ENCODE results near the gene NCOR2.

Gene NCOR2

DNA sequence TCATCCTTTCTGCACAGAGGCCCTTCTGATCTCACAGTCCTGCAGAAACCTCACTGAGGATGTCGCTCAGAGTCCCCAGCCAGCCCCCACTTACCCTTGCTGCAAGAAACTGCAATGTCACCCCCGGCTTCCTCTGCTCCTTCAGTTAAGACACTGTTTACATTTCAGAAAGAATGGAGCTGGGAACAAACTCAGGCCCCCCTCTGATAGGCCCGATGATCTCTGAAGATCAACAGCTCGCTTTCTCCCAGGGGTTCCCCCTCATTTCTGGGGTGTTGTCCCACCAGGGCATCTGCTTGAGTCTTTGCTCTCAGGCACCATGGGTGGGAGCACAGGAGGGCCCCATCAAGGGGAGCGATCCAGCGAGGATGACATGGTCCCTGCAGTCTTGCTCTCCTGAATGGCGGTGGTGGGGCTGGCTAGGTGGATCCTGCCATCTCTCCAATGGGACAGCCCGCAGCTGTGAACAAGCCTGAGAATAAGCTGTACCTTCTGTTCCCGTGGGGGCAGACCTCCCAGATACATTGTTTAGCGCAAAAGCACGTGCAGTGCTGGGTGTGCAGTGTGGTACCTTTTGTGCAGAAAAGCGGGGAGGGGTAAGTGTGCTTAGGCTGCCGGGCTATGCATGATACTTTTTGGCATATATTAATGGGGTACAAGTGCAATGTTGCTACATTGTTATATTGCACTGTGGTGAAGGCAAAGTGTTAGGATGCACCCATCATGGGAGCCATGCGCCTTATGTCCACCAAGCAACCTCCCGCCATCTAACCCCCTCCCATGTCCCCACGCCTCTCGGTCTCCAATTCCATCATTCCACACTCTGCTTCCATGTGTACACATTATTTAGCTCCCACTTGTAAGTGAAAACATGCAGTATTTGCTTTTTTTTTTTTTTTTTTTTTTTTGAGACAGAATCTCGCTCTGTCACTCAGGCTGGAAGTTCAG lies 6.7 kb upstream of the NCOR2 start:
- DNase-seq = no peak

DNA sequence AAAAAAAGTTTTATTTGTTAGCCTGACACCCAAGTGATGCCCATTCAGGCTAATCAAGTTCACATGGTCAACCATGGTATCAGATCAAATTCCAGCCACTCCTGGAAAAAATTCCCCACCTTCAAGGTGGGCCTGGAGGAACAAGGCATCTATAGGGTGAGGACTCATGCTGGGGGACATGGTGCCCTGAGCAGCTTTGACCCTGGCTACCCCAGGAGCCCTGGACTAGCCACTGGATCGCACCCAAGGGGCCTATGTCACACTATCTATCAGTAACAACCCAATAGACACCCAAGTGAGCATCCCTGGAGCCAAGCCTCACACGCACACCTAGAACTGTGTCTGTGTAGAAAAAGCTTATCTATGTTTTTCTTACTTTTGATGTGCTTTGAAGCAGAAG lies 4.1 kb upstream of the NCOR2 start:
- no peak for DNase-seq

DNA sequence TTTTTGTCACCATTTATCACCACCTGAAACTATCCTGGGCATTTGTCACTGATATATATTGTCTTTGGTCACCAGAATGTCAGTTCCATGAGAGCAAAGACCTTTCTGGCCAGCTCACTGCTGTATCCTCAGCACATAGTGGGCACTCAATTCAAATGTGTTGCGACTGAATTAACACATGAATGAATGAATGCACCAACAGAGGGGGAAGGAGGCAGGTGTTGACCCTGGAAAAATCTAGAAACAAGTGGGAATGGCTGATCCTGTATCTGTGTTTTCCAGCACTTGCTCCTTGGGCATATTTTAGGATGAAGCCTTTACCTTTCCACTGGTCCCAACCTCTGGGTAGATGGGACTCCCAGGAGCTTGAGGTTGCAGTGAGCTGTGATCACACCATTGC lies 3.4 kb upstream of the NCOR2 start:
- DNase-seq = no peak

DNA sequence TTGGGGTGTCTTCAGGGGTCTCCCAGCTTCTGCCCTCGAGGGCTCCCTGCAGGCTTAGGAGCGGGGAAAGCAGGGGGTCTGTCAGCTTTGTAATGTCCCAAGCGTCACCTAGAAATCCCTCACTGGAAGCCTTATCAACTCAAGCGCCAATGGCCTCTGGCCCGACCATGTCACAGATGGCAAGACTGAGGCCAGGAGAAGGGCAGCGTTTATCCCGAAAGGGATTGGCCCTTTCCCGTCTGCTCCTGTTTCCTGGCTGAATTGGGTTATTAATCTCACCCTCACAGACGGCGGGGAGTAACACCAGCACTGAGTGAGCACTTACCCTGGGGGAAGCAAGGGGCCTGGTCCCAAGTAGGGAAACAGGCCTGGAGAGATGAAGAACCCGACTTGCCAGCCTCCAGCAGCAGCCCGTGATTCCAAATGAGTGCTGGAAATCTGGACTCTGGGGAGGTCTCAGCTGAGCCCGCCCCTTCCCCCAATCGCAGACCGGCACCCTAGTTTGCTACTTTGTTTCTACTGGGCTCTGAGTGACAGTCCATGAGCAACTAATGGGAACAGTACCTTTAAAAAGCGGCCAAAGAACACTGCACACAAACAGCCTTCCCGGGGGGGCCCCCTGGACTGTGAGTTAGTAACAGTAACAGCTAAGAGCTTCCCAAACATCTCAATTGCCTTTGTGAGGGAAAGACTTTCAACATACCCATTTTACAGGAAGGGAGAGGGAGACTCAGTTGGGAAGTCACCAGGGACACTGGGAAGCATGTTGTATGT lies 2.1 kb upstream of the NCOR2 start:
- DNase-seq = no peak

DNA sequence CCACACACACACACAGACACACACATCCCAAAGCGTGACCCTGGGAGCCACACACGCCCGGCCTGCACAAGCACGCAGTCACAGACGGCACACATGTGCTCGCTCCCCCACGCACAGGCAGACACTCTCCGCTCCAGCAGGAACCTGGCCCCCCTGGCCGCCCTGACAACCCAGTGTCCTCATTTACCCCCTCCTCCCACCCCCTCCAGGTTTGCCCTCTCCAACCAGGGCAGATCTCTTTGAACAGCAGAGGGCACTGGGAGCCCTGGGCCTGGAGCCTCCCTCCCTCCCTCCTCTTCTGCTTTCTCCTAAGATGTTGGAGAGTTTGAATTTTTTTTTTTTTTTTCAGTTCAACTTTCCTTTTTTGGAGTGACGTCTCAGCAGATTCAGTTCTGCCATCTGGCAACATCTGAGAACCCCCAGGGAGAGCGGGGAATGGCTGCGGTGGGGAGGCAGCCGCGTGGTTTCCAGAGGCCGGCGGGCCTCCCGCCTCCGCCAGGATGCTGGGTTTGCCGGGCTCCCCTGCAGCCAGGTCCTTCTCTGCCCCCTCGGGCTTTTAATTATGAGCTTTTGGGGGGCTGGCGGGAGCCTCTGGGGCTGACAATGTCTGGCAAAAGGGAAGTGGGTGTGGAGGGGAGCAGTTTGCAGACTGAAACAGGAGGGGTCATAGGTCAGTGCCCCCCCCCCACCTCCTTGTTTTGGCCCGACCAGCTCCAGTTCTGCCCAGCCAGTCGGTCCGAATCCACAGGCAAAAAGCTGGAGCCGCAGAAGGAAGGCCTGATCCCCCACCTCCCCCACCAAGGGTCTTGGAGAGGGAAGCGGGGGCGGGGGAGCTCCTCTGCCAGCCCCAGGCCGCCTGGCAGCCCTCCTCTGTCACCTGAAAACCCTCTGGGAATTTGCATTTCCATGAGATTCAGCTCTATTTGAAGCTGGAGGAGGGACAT lies 1.3 kb upstream of the NCOR2 start:
- DNase-seq = no peak

DNA sequence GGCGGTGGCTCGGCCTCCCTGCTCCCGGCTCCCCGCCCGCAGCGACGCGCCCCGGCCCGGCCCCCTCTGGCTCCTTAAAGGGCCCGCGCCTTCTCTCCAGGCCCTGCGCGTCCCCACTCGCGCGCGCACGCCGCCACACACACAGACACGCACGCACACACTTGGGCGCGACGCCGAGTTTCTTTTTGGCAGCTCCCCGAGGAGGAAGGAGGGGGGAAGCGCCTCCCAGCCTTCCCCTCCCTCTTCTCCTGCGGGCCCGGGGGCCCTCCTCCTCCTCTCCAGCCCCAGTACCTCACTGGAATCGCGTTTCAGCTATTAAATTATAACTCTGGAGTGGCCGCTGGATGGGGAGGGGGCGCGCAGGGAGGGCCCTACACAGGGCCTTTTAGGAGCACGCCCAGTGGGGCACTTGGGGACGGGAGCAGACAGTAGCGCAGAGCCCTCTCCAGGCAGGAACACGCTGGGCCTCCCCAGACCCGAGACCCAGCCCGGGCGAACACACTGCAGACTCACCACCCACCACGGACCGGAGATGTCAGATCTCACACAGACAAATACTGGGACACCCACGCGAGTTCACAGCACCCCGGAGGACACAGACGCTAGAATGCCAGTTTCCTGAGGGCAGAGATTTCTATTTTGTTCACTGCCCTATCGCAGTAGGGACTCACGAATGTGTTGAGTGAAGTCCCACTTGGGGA lies 411 bp upstream of the NCOR2 start:
- DNase-seq = peak; percentile 80

DNA sequence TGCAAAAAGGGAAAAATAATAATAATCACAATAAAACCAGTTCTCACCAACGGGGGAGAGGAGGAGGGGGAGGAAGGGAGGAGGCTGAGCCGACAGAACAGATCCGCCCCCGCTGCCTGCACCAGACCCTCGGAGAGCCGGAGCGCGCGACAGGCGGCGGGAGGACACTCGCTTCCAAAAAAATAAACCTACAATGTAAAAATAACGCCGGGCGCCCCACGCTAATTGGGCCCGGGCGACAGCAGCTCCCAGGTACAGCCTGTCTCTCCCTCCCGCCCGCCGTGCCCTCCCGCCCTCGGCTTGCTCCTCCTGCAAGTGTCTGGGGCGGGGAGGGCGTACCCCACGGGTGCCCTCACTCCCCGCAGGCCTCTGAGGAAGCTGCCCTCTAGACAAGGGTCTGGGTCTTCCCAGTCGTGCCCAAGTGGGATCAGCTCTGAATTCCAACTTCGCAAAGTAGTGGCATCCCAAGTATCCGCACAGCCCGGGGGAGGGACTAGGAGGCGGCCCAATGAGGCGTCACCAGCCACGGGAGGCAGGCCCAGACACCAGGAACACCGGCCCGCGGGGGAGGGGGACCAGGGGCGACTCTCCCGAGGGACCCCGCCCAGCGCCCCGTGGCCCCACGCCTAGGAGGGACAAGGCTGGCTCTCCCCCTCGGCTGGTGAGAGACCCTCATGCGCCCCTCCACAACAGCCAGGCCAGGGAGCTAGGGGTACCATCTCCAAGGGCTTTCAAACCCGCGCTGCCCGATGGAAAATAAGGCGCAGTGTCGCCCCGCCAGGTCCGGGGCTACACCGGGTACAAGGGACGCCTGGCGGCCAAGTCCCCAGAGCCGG lies 1.0 kb downstream of the NCOR2 start:
- DNase-seq = peak; percentile 15

DNA sequence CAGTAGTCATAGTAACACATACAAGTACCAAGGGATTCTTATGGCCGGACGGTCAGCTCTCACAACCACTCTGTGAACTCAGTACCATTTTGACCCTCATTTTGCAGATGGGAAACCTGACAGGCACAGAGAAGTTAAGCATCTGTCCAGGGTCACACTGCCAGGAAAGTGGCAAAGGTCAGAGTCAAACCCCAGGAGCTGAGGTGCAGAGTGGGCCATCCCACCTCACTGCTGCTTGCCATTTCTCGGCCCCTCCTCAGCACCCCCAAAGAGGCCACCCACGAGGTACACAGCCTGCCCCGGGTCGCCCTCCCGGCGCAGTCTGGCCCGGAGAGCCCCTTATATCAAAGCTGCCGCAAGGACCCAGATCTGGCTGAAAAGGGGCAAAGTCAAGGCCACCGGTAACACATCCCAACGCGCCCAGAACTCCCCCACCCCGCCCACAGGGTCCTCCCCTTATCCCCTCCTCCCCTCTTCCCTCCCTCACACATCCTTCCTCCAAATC lies 1.7 kb downstream of the NCOR2 start:
- DNase-seq = no peak

DNA sequence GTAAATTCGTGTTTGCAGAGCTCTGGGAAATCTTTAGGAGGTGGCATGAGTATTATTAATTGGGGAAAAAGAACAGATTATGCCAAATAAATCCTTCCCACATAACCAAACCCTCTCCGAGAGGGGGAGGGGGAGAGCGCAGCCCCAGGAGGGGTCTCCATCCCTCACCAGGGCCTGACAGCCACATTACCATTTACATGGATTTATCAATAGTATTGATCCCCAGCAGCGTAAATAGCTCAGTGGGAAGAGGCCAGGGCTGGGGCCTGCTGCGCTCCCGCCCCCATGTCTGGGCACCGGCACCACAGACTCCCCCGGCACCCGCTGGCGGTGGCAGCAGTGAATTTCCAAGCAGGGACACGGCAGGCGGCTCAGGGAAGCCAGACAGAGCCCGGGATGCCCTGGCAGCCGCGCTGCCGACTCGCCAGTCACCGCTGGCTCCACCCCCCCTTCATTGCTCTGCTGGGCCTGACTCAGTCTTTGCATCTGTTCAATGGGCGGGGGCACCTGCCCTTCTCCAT lies 2.4 kb downstream of the NCOR2 start:
- no peak for DNase-seq

DNA sequence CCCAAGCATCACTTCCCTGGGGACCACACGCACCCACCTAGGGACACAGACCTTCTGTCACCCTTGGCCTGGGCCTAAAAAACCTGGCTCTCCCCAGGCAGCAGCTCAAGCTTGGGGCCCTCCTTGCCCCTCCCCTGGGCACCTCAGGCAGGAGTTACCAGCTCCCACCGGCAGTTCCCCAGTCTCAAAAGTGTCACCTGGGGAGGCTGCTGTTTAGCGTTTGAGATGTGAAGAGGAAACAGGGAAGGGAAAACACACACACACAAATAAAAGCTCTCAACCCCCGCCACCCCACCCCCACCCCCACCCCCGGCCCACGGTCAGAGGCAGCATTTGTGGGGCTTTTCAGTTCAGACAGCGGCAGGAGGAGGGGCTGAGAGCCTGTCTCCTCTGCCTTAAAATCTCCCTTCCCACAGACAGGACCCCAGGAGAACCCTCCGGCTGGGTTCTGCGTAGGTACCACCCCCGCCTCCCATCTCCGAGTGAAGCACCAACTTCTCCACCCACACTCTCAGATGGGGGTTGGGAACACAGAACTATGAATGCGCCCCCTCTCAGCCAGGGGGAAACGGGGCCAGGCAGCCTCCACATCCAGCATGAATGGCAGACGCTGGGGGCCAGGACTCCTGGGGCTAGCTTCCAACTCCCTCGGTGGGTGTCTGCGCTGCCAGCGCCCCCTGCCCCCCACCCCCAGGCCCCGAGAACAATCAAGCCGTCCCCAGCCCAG lies 3.0 kb downstream of the NCOR2 start:
- no peak for DNase-seq

DNA sequence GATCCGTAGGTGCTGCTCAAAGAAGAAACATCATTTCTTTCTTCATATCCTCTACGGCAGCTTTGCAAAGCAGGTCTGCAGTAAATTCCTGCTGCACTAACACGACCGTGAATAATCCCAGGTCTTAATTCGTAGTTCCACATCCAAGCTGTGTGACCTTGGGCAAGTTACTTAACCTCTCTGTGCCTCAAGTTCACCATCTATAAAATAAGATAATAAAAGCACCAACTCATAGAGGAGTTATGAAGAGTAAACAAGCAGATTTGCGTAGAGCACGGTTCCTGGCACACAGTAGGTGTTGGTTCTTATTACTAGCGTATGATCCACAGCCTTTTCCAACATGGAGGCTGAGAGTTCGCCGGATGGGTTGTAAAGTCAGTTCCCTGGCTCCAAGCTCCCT lies 3.6 kb downstream of the NCOR2 start:
- DNase-seq = no peak

DNA sequence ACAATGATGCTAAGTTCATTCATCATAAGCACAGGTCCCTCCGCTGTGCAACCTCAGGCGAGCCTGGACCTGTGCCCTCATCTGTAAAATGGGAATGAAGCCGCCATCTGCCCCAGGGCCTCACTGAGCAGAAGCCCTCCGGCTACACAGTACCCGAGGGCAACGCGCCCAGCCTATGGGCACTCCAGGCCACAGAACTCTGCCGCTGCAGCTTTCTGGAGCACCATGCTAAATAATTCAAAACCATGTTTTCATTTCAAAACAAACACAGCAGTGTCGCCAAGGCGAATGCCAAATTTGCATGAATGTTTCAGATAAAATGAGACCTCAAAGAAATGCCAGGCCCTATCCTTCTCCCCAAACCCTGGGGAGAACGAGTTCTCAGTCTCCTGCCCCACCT lies 4.0 kb downstream of the NCOR2 start:
- DNase-seq = no peak

DNA sequence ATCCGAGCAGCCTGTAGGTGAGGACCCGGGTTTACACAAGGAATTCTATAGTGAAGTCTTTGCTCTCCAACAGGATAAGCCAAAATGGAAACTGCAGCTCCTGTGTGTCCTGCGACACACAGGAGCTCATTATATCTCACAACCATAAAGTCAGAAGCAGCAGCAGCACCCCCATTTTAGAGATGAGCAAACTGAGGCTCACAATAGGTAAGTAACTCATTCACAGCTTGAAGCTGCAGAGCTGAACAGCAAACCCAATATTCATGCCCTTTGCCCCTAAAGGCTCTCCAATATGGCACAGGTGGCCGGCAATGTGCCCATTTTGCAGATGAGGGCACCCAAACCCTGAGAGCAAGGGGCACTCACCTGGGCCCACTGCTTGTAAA lies 4.6 kb downstream of the NCOR2 start:
- DNase-seq = no peak

DNA sequence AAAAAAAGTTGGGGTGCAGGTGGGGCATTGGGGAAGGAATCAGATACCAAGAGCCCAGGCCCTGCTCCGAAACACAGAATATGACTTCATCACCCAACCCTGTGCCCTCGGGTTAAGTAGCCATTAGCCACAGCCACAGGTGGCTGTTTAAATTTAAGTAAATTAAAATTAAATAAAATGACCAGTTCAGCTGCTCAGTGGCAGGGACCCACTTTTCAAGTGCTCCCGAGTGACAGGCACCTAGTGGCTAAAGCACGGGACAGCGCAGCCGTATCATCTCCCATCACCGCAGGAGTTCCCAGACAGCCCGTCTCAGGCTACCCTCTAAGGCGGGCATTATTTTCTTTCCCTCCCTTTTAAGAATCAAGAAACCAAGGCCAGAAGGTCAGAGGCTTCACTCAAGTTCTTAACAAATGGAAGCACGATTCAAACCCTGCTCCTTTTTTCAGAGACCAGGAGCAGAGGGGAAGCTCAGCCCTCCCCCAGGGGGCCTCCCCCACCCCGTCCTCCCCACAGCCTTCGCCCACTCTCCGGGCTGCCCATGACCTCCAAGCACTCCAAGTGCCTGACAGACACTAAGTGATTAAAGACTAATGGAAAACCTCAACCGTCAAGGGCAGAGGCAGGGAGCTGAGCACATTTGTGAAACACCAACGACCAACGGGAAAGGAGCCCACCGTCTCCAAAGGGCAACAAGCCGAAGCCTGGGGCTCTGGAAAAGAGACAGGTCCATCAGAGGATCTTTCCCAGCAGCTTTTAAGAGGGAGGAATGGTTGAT lies 5.2 kb downstream of the NCOR2 start:
- no peak for DNase-seq

DNA sequence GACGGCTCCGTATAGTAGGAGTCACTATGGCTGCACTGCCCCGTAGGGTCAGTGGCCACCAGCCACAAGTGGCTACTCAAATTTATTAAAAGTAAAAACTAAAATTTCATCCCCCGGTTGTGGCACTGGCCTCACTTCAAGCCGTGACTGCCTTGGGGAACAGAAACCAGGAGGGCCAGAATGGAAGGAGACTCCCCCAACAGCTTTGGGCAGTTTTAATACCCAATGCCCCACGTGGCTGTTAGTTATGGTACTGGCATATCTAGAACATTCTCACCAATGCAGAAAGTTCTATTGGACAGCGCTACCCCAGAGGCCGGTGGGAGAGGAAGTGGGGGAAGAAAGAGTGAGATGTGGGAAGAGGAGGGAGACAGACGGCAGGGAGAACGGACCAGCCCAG lies 6.2 kb downstream of the NCOR2 start:
- DNase-seq = no peak

DNA sequence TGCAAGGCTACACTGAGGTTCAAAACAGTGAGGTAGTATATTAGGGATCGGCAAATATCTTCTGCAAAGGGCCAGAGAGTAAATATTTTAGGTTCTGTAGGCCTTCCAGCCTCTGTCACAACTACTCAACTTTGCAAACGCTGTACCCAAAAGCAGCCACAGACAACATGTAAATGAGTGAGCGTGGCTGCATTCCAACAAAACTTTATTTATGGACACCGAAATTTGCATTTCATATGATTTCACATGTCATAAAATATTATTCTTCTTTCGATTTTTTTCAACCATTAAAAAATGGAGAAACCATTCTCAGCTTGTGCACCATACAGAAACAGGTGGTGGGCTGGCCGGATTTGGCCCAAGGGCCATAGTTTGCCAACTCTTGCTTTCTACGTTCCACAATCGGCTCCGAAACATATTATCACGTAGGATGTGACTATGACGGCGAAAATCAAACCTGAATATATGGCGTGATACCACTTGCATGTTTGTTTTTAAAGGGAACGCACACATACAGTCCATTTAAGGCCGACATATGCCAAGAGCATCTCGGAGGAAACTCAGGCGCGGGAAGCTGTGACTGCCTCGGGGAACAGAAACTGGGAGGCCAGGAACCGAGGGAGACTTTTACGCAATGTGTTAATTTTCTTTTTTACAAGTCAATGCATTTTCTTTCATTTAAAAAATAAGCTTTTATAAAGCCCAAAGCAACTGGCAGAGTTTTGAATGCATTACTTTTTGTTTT lies 7.1 kb downstream of the NCOR2 start:
- no peak for DNase-seq

DNA sequence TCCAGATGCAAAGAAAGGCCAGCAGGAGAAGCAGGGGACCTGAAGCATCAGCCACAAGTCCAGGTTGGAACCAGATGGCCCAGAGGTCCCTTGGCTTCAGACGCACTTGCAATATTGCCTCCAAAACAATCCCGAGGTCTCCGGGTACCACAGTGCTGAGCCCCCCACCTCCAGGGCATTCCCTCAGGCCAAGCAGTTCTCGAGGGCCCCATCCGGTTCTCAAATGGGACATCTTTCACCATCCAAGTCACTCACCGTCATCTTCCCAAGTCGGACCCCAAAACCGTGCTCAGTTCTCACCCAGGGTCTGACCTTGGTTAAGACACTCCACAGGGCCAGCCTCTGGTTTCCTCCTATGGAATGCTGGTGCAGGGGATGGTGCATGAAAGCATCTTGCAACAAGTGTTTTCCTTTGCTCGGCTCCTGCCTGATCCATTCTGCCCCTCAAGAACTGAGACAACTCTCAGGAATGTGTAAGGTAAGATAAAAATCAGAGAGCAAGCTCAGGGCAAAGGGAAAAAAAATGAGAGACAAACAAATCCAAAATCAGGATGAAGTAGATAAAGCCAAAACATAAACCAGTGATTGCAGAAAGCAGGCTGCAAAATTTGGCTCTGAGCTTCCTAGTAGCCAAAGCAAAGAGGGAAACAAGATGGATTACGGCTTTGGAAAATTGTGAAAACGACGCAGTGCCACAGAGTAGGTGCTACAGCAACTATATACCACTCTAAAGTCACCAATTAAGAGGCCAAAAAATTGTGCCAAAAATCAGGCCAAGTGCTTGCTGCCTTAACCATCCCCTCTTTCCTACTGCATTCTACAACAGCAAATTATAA lies 8.0 kb downstream of the NCOR2 start:
- no peak for DNase-seq

DNA sequence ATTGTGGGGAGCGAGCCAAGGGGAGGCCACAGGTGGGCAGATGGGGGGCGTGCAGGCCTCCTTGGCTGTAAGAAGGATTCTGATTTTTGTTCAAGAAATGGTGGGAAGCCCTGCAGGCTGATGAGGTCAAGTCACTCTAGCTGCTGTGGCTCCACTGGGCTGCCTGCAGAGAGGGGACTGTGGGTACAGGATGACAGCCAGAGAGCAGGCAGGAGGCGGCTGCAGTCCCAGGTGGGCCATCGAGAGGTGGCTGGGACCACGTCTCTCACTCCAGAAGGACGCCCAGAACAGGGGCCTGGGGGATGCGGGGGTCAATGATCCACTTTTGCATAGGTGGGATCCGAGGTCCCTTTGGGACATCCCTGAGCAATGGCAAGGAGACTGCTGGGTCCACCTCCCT lies 9.1 kb downstream of the NCOR2 start:
- DNase-seq = no peak
